Stimulated activated CD8-positive, alpha-beta memory T cell treated with anti-CD3 and anti-CD28 coated beads, Interleukin-7, amount 100 ng/mL, for 4 hours (primary cell): ENCODE data around the gene TRIM14.
A peak's percentile ranks its signal among the peaks of the same experiment; 100 is the strongest.
"Not testable (repeated sequence)": the region's sequence is repeated elsewhere in the genome, so short reads cannot be mapped to it uniquely, and the experiment has no call there.

Experiments
- DNase-seq, 2 donors: peaks; one replicate each; pipeline ENCODE4 v3.0.0-alpha.2; 2020; ENCODE audit warnings: low read depth in 2 of 2

Gene TRIM14

GRCh38 chr9:98083566-98084183 is 35.3 kb downstream of the TRIM14 start:
- no peak for DNase-seq

- DNase-seq: no peak
Observed at GRCh38 chr9:98083061-98083501, 35.9 kb downstream of the TRIM14 start.

DNA sequence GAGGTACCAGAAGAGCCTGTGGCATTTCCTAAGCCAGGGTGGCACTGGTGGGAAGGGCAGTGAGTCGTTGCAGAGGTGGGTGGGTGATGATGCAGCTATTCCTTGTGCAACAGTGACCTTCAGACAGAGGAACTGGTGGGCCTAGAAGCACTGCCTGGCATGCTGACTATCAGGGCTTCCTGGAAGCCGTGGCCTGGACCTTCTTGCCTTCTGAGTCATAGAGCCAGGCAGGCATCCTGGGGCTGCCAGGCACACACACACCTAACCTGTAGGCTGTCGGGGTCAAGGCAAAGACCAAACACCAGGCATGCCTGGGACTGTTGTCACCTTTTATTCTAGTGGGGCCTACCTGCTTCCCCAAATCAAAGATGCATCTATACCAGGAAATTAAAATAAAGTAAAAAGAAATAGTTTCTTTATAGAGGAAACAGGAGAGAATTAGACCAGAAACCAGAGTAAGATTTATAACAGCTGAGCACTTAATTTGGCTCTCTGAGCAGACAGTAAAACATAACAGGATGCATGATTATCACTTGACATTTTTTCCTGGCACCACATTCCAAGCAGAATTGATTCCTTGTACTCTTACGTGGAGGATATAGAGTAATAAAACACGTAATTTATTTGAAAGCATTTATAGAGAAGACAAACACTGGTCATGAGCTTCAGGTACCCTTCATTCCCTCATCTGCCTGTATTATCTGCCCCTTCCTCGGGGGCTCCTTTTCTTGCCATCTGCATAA is 37.4 kb downstream of the TRIM14 start:
- DNase-seq: peak; percentile 42 to 45

GRCh38 chr9:98080780-98081179 is 38.2 kb downstream of the TRIM14 start:
- no peak for DNase-seq

DNA sequence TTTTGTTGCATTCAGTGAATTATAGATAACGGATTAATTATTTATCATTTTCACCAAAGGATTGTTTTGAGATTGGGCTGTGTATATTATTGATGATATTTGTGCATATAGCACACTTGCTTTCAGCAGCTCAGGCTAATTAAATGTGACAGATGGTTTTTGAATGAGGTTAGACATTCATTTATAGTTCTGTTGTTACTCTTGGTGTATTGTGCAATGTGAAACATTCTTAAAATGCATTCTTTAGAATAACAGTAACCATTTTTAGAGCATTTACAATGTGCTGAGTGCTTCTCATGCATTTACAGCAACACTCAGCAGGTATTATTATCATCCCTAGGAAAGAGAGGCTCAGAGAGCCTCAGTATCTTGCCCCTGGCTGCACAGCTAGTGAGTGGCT is 38.7 kb downstream of the TRIM14 start:
- no peak for DNase-seq

- DNase-seq: no peak
Observed at GRCh38 chr9:98078895-98079294, 40.1 kb downstream of the TRIM14 start.

GRCh38 chr9:98076514-98076890 is 42.5 kb downstream of the TRIM14 start:
- not testable (repeated sequence) for DNase-seq

GRCh38 chr9:98075332-98075805 is 43.7 kb downstream of the TRIM14 start:
- no peak for DNase-seq

DNA sequence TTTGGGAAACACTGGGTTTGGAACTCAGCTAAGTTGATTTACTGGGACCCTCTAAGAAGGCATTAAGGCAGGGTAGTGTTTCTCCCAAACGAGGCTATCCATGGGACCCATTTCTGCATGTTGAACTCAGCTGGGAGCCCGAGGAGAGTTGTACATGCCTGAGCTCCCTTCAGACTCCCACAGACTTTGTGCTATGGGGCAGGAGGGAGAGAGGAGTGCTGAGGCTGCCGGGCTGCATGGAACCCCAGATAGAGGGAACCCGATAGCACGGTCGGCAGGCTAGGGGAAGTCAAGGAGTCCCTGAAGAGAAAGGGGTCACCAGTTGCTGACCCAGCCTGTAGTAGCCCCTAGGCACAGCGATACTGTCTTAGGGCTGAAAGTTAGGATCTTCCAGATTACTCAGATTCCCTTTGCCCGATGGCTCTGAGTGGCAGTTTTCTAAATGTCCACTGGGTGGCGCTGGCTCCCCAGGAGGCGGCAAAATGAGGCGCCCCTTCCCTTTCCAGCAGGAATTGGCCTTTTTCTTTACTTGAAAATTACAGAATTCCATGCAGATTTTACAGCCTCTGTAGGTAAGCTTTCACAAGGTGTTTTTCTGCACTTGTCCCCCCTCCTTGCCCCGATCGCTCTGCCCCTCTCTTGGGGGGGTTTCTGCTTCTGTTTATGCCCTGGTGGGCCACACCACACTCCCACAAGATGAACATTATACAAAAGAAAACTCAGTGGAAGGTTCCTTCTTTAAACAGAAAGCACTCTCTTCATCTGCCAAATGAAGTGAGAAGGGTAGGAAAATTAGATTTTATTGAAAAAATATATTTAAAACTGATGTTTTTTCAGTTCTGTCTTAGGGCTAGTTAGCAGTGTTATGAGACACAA is 44.7 kb downstream of the TRIM14 start:
- peak; percentile 32 to 42 for DNase-seq

DNA sequence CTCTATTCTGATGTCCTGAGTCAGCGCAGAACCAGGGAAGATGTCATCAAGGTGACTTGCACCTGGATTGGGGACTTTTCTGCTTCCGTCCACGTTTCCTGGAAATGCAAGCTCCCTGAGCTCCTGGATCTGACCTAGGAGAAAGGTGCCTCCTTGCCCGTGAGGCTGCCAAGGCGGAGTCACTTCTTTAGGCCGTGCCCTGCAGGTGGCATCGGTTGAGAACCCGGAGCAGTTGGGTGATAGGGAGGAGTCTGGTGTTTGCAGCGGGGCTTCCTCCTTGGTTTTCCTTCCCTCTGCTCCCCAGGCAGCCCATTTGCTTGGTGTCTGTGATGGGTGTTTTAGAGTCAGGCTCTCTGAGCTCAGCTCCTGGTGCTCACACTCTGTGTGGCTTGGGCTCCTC is 47.3 kb downstream of the TRIM14 start:
- no peak for DNase-seq

- DNase-seq: no peak
Observed at GRCh38 chr9:98070704-98071103, 48.3 kb downstream of the TRIM14 start.

DNA sequence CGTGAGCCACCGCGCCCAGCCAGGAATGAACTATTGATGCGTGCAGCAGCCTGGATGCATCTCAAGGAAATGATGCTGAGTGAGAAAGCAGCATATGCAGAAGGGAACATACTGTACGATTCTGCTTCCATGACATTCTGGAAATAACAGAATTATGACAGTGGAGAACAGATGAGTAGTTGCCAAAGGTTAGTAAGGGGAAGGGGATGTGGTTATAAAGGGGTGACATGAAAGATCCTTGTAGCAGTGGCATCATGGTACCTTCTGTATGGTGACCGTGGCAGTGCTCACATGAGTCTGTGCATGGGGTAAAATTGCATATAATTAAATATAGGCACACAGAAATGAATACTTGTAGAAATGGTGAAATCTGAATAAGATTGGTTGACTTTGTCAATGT is 49.5 kb downstream of the TRIM14 start:
- DNase-seq: no peak

GRCh38 chr9:98067184-98067583 is 51.8 kb downstream of the TRIM14 start:
- no peak for DNase-seq

DNA sequence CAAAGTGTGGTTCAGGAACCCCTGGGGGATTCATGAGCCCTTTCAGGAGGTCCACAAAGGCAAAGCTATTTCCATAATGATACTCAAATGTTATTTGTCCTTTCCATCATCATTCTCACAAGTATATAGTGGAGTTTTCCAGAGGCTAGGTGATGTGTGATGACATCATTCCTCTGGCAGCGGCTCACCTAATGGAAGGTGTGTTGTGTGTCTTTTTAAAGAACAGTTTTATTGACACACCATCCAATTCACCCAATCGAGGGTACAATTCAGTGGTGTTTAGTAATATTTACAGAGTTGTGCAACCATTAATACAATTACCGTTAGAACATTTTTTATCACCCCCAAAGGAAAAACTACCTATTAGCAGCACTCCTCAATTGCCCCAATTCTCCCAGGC is 52.8 kb downstream of the TRIM14 start:
- DNase-seq: no peak

DNA sequence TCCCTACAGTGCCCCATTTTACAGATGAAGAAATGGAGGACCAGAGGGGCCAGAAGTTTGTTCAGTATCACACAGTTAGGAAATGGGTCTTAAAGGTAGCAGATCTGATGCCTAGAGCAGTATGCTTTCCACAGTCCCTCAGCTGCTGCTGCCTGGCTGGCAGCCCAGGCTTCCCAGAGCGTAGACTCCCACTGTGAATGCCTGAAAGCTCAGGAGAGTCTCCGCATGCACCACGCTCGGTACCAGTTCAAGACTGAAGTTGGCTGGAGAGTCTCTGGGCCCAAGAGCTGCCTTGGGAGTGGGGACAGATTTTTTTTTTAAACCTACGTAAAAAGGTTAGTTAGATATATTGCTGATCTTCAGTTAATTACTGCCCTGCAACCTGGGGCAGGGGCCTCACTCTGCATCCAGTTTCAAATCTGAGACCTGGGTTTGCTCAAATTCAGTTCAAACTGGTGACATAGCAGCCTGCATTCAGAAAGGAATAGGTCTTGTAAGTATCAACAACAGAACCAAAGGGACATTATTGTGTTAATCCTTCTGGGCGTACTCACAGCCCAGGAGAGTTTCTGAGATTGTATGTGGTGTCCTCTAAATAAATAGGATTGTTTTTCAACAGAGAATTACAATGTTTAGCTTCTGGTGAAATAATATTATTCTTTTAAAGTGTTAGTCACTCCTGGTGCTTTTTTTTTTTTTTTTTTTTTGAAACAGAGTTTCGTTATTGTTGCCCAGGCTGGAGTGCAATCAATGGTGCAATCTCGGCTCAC is 54.2 kb downstream of the TRIM14 start:
- DNase-seq: no peak

GRCh38 chr9:98062161-98062560 is 56.9 kb downstream of the TRIM14 start:
- no peak for DNase-seq

DNA sequence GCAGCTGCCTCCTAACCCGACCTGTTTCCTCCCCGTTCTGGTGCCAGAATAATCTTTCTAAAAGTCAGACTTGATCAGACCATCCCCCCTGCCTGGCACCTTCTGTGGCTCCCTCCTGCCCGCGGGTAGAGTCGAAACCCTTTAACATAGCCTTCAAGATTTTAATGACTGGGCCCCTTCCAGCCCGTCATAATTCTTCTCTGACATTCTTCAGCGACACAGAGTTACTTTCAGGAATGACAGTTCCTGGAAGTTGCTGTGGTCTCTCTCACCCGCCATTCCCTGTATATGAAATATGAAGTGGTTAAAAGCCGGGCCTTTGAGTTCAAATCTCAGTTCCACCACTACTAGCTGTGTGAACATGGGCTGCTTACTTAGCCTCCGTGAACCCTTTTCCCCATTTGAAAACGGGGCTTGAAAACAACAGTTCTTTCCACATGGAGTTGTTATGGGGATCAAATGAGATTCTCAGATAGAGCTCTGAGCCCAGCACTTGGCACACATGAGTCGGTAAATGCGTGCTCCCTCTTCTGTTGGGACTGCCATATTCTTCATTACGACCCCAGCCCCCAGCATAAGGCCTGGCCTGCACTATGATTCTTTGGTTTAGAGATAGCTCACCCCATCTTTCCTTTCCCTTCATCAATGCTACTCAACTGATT is 61.8 kb downstream of the TRIM14 start:
- peak in 1 of 2 donors; percentile 8 for DNase-seq

GRCh38 chr9:98056269-98057137 is 62.5 kb downstream of the TRIM14 start, which contains the start of gene NANS:
TSS of gene NANS (plus strand) at chr9:98056732. CDS start at chr9:98056809, 77 bp downstream.
- peak; percentile 81 to 90 for DNase-seq

DNA sequence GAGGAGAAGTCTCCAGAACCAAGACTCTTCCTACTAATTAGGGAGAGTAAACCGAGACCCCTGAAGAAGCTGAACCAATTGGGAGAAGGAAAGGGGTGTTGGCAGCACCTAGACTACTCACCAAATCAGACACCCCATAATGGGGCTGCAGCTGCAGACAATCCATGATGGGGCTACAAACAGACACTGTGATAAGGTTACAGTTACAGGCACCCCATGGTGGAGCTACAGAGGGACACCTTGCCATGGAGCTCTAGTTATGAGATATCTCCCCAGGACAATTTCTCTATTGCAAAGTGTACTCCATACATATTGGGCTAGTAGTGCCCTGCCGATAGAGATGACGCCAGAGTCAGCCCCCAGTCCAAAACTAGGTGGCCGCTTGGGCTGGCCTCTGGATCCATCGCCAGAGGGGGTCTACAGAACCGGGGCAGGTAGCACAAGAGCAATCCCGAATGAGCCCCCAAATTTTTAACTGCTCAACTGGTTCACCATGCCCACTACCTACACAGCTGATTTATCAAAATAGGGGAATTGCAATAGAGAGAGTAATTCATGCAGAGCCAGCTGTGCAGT is 64.6 kb downstream of the TRIM14 start:
- DNase-seq: no peak

GRCh38 chr9:98050351-98050750 is 68.7 kb downstream of the TRIM14 start:
- no peak for DNase-seq
